ENCODE measurements around the gene PPIF.

PPIF gene

DNA sequence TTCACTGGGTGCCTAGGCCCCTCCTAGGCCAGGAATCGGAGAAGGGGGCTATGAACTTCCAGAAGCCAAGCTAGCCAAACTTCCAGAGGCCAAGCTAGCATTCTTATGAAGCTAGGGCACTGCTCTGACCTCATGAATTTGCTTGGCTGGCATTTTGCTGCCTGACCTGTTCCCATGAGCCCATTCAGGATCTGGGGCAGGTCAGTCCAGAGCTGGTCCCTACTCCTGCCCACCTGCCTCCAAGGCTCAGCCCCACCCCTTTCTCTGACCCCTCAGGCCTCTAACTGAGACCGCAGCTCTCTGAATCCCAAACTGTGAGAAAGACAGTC lies 1.3 kb upstream of the PPIF start:
- DNase-seq = no peak
- Histone ChIP-seq H3K9me3 (no peaks in the 10 kb centered on the region), H3K36me3 (peaks cover 0 to 19% (median 17%) of the 10 kb centered on the region in 3 donors), H3K4me3 (no peak overlapping the region), H3K27me3 (no peaks in the 10 kb centered on the region), H3K27ac (no peak overlapping the region), H3K4me1 (peaks cover 0 to 25% (median 17%) of the 10 kb centered on the region in 4 donors)
- intact Hi-C loops (cut with DNase I; ENCODE audit: low total_unique reads) = no loop called here
- TF ChIP-seq, protein P1, sequence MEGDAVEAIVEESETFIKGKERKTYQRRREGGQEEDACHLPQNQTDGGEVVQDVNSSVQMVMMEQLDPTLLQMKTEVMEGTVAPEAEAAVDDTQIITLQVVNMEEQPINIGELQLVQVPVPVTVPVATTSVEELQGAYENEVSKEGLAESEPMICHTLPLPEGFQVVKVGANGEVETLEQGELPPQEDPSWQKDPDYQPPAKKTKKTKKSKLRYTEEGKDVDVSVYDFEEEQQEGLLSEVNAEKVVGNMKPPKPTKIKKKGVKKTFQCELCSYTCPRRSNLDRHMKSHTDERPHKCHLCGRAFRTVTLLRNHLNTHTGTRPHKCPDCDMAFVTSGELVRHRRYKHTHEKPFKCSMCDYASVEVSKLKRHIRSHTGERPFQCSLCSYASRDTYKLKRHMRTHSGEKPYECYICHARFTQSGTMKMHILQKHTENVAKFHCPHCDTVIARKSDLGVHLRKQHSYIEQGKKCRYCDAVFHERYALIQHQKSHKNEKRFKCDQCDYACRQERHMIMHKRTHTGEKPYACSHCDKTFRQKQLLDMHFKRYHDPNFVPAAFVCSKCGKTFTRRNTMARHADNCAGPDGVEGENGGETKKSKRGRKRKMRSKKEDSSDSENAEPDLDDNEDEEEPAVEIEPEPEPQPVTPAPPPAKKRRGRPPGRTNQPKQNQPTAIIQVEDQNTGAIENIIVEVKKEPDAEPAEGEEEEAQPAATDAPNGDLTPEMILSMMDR (IDR thresholded peaks at IDR 0.05) = no peak

DNA sequence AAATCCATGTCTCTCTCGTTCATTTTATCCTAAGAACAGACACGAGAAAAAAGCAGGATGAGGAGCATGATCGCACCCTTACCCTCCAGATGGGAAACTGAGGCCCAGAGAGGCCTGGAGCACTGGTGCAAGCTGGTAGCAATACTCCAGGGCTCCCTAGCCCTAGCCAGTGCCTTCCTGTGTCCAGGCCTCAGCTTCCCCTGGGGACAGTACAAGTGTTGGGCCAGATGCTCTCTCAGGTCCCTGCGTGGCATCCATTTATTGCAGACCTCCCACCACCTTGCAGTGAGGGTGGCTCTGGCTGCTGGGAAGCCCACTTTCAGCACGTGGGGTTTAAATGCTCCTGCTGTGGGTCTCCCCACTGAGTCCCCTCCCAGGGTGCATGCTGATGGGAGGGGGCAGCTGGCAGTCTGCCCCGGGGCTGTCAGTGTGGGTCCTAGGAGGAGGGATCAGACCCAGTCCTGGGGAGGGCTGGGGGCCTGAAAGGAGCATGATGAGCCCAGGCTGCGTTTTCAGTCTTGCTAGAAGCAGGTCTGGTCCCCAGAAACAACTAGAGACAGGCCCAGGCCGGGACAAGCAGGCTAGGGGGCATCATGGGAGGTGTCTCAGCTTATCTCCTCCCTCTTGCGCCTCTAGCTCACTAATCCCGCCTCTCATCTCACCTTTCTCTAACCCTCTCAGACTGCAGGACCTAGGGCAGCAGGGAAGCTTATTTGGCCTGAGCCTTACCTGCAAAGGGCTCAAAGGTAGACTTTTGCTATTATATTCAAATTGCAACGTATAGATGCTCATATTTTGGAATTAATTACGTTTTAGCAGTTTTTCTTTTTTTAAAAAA lies 662 bp upstream of the PPIF start:
- DNase-seq = peak in 1 of 2 donors; percentile 68
- H3K27me3 ChIP-seq = no peaks in the 10 kb centered on the region
- intact Hi-C loops (cut with DNase I; ENCODE audit: low total_unique reads) = no loop called here
- peaks cover 0 to 25% (median 17%) of the 10 kb centered on the region in 4 donors for H3K4me1 ChIP-seq
- no peak overlapping the region for H3K27ac ChIP-seq
- TF ChIP-seq, protein P1 (IDR thresholded peaks at IDR 0.05) = no peak
- H3K9me3 ChIP-seq = no peaks in the 10 kb centered on the region
- peaks cover 1 to 25% (median 23%) of the 10 kb centered on the region in 3 donors for H3K36me3 ChIP-seq
- H3K4me3 ChIP-seq = peak overlapping the region in 1 of 2 donors; percentile 89

DNA sequence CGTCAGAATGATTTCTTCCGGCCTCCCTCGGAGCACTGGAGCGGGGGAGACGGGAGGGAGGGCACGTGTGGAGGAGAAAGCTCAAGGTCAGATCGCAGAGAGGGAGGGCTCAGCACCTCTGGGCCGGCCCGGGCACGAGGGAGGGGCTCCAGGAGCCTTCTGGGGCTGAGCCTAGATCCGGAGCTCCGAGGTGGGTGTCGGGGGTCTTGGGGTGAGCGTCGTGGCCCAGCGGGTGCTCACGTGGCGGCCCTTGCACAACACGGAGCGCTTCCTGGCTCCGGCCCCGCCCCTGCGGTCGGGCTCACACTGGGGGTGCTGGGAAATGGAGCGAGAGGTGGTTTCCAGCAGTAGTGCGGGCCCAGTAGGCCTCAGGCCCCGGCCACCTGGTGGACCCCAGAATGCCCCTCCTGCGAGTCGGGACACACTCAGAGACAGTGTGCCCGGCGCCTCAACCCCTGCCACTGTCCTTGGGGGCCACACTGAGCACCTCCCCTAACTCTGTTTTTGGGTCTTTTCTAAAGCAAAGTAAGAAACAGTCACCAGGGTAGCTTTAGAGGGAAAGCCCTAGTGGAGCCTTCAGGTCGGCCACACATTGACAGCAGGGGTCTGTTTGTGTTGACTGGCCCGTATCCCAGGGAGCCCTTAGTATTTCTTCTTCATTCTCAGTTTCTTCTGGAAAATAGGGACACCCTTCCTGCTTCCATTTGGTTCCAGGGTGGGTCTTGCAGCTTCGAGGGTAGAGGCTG lies 798 bp downstream of the PPIF start:
- TF ChIP-seq, protein P1 (IDR thresholded peaks at IDR 0.05) = no peak
- Histone ChIP-seq H3K27ac (peak overlapping the region; percentile 74 to 85), H3K4me3 (peak overlapping the region; percentile 69 to 89), H3K4me1 (peaks cover 0 to 25% (median 17%) of the 10 kb centered on the region in 4 donors), H3K36me3 (peaks cover 11 to 38% (median 38%) of the 10 kb centered on the region in 3 donors), H3K27me3 (no peaks in the 10 kb centered on the region), H3K9me3 (no peaks in the 10 kb centered on the region)
- DNase-seq = peak; percentile 68 to 86
- intact Hi-C loops (cut with DNase I; ENCODE audit: low total_unique reads) = no loop called here

DNA sequence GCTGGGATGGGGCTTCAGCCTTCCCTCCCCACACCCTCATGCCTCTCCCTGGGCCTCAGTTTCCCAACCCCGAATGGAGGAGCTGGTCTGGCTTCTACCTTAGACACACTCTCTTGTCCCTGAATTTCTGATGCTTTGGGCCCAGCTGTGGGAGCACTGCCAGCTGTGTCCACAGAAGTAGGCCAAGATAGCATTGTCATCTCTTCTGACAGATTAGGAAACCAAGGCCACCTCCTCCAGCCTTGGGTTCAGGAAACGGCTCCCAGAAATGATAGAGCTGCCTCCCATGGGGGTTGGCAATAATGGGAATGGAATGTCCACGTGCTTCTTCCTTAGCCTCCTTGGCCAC lies 1.3 kb downstream of the PPIF start:
- Histone ChIP-seq H3K4me1 (peaks cover 0 to 25% (median 17%) of the 10 kb centered on the region in 4 donors), H3K4me3 (peak overlapping the region; percentile 69 to 89), H3K27ac (peak overlapping the region; percentile 74 to 85), H3K27me3 (no peaks in the 10 kb centered on the region), H3K9me3 (no peaks in the 10 kb centered on the region), H3K36me3 (peaks cover 17 to 43% (median 43%) of the 10 kb centered on the region in 3 donors)
- TF ChIP-seq, protein P1 (IDR thresholded peaks at IDR 0.05) = no peak
- intact Hi-C loops (cut with DNase I; ENCODE audit: low total_unique reads) = no loop called here
- DNase-seq = no peak

DNA sequence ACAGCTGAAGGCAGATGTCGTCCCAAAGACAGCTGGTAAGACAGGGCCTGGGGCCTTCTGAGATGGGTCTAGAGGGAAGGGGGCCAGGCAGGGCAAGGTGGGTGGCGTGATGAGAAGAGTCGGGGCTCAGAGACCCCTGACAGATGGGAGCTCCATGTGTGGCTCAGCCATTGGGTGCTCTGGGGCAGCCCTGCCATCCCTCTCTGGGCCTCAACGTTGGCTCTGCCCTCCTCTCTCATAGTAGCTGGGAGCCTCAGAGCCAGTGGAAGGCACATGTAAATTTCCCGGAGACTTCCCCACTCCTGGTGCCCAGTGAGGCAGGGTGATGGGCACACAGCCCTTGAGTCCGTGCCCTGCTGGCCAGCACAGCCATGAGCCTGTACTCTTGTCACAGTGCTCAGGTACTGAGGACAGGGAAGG lies 1.8 kb downstream of the PPIF start:
- Histone ChIP-seq H3K4me1 (peaks cover 0 to 25% (median 17%) of the 10 kb centered on the region in 4 donors), H3K9me3 (no peaks in the 10 kb centered on the region), H3K36me3 (peaks cover 22 to 48% (median 46%) of the 10 kb centered on the region in 3 donors), H3K4me3 (no peak overlapping the region), H3K27ac (no peak overlapping the region), H3K27me3 (no peaks in the 10 kb centered on the region)
- DNase-seq = no peak
- TF ChIP-seq, protein P1 (IDR thresholded peaks at IDR 0.05) = no peak
- intact Hi-C loops (cut with DNase I; ENCODE audit: low total_unique reads) = no loop called here
